GM12873 (cell line): Measurements from ENCODE around the gene KAZN.

ENCODE experiments used
- CTCF ChIP-seq: IDR thresholded peaks from 2 replicates; pipeline ENCODE4 v1.5.1; 2012; ENCODE audit warnings: low read depth, mild to moderate bottlenecking, moderate library complexity, low read length, control low read depth; ENCODE audit not compliant: insufficient read depth; ENCODE audit errors: missing control alignments

Gene KAZN

GRCh38 chr1:14759042-14759818, 160.7 kb downstream of the KAZN start:
- no peak for TF ChIP-seq CTCF

GRCh38 chr1:14759843-14760242, 161.4 kb downstream of the KAZN start:
- TF ChIP-seq CTCF, result no peak

GRCh38 chr1:14760780-14761179, 162.3 kb downstream of the KAZN start:
- TF ChIP-seq CTCF, result no peak

- TF ChIP-seq CTCF, result no peak
Observed at GRCh38 chr1:14761291-14762153, 163.0 kb downstream of the KAZN start.

- TF ChIP-seq CTCF, result no peak
Observed at GRCh38 chr1:14763977-14764376, 165.5 kb downstream of the KAZN start.

GRCh38 chr1:14765773-14766172, 167.3 kb downstream of the KAZN start:
- TF ChIP-seq CTCF, result no peak

GRCh38 chr1:14767075-14767474, 168.6 kb downstream of the KAZN start:
- no peak for TF ChIP-seq CTCF
